Ishikawa (cell line): ENCODE results near the gene ID3.

ENCODE experiments used
- CEBPB ChIP-seq: IDR thresholded peaks from 2 replicates; pipeline ENCODE4 v1.6.1; 2012
- CREB1 ChIP-seq: IDR thresholded peaks from 2 replicates; pipeline ENCODE4 v1.6.1; 2012; ENCODE audit warnings: low read depth
- EGR1 ChIP-seq: IDR thresholded peaks from 2 replicates; pipeline ENCODE4 v1.6.1; 2012
- EP300 ChIP-seq: IDR thresholded peaks from 2 replicates; pipeline ENCODE4 v1.6.1; 2012; ENCODE audit warnings: borderline replicate concordance
- FOXM1 ChIP-seq: IDR thresholded peaks from 2 replicates; pipeline ENCODE4 v1.6.1; 2012; ENCODE audit warnings: low read depth, borderline replicate concordance
- MAX ChIP-seq: IDR thresholded peaks from 2 replicates; pipeline ENCODE4 v1.6.1; 2012
- NFIC ChIP-seq: IDR thresholded peaks from 2 replicates; pipeline ENCODE4 v1.6.1; 2012
- RAD21 ChIP-seq: IDR thresholded peaks from 2 replicates; pipeline ENCODE4 v1.6.1; 2012; ENCODE audit warnings: low read depth
- REST ChIP-seq: IDR thresholded peaks from 2 replicates; pipeline ENCODE4 v1.6.1; 2012; ENCODE audit warnings: low read depth, mild to moderate bottlenecking
- TAF1 ChIP-seq: IDR thresholded peaks from 2 replicates; pipeline ENCODE4 v1.6.1; 2012; ENCODE audit warnings: low read depth, mild to moderate bottlenecking
- TCF12 ChIP-seq: IDR thresholded peaks from 2 replicates; pipeline ENCODE4 v1.6.1; 2012; ENCODE audit warnings: low read depth
- TEAD4 ChIP-seq: IDR thresholded peaks from 2 replicates; pipeline ENCODE4 v1.6.1; 2012
- USF1 ChIP-seq: IDR thresholded peaks from 2 replicates; pipeline ENCODE4 v1.6.1; 2012
- YY1 ChIP-seq: IDR thresholded peaks from 2 replicates; pipeline ENCODE4 v1.6.1; 2012; ENCODE audit warnings: low read depth
- ZBTB7A ChIP-seq: IDR thresholded peaks from 2 replicates; pipeline ENCODE4 v1.6.1; 2012; ENCODE audit warnings: low read depth

Gene ID3

GRCh38 chr1:23591460-23592208 lies 32.3 kb upstream of the ID3 start:
- TF ChIP-seq NFIC (no peak), MAX (no peak), FOXM1 (no peak), TCF12 (no peak), YY1 (no peak)

- TF ChIP-seq YY1 (no peak), TAF1 (no peak), FOXM1 (no peak), NFIC (no peak), ZBTB7A (no peak), EP300 (no peak), RAD21 (no peak), USF1 (no peak), EGR1 (no peak), REST (no peak), CEBPB (no peak), CREB1 (no peak), TEAD4 (no peak), TCF12 (no peak), MAX (no peak)
Observed at GRCh38 chr1:23590058-23590783, 30.9 kb upstream of the ID3 start.

GRCh38 chr1:23589585-23589986 lies 30.3 kb upstream of the ID3 start:
- no peak for TF ChIP-seq RAD21
- no peak for TF ChIP-seq TEAD4

GRCh38 chr1:23588749-23589548 lies 29.6 kb upstream of the ID3 start:
- TF ChIP-seq CREB1 = no peak

- no peak for TF ChIP-seq TAF1
- TF ChIP-seq CEBPB = peak; percentile 46; the same call in 1 of the 2 replicates
- no peak for TF ChIP-seq RAD21
- no peak for TF ChIP-seq CREB1
- TF ChIP-seq USF1 = no peak
Observed at GRCh38 chr1:23585321-23586022, 26.2 kb upstream of the ID3 start.

GRCh38 chr1:23582820-23583219 lies 23.5 kb upstream of the ID3 start:
- TF ChIP-seq CREB1 (no peak), TEAD4 (no peak), CEBPB (no peak), NFIC (no peak), TAF1 (no peak), RAD21 (no peak), YY1 (no peak), MAX (no peak), EGR1 (no peak), TCF12 (no peak), EP300 (no peak), REST (no peak), ZBTB7A (no peak), FOXM1 (no peak), USF1 (no peak)
